GM10248 (cell line): ENCODE measurements around the gene NAA16.

Source experiments
- CTCF ChIA-PET: fragments of 300-600 bp; sonication (Branson Sonifier 250); formaldehyde crosslinking; extraction: SDS; loops from one replicate; lab custom pipeline; 2021; ENCODE audit warnings: antibody characterized with exemption; lab: Yijun Ruan, JAX
- POLR2A ChIA-PET: fragments of 350-650 bp; sonication (Branson Sonifier 250); formaldehyde crosslinking; extraction: SDS; loops from one replicate; lab custom pipeline; 2020; ENCODE audit warnings: antibody characterized with exemption; lab: Yijun Ruan, JAX
- DNase-seq: peaks from one replicate; pipeline ENCODE4 v3.0.0; 2012; ENCODE audit errors: extremely low spot score
- TF ChIP-seq, protein P1 (sequence below): IDR thresholded peaks from 2 replicates; pipeline ENCODE4 v1.5.1; 2012; ENCODE audit warnings: mild to moderate bottlenecking, low read depth; ENCODE audit errors: extremely low read depth, missing control alignments, control extremely low read depth

Gene NAA16

DNA sequence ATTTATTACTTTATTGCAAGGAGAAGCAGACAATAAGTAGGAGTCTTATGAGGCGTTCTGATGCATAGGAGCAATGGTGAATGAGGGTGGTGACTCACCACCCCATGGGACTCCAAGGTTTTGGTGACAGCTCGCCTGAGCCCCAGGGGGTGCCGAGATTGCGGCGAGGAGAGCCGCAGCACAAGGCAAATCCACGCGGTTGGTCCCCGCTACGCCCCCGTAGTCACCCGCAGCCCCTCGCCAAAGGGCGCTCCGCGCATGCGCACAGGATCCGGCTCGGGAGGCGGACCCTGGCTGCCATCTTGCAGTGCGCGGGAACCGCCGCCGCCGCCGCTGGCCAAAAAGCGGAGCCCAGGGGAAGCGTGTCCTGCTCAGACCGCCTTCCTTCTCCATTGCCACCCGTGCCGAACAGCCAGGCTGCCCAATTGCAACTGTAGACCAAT, at the start of gene NAA16:
Gene NAA16 (plus strand): TSS at position 305 of the 443 bp plus-strand sequence. CDS start 262 bp downstream, outside the sequence.
- TF ChIP-seq, protein P1, sequence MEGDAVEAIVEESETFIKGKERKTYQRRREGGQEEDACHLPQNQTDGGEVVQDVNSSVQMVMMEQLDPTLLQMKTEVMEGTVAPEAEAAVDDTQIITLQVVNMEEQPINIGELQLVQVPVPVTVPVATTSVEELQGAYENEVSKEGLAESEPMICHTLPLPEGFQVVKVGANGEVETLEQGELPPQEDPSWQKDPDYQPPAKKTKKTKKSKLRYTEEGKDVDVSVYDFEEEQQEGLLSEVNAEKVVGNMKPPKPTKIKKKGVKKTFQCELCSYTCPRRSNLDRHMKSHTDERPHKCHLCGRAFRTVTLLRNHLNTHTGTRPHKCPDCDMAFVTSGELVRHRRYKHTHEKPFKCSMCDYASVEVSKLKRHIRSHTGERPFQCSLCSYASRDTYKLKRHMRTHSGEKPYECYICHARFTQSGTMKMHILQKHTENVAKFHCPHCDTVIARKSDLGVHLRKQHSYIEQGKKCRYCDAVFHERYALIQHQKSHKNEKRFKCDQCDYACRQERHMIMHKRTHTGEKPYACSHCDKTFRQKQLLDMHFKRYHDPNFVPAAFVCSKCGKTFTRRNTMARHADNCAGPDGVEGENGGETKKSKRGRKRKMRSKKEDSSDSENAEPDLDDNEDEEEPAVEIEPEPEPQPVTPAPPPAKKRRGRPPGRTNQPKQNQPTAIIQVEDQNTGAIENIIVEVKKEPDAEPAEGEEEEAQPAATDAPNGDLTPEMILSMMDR, result no peak
- ChIA-PET CTCF (no interaction called here), POLR2A (no interaction called here)
- DNase-seq, result peak; percentile 97

DNA sequence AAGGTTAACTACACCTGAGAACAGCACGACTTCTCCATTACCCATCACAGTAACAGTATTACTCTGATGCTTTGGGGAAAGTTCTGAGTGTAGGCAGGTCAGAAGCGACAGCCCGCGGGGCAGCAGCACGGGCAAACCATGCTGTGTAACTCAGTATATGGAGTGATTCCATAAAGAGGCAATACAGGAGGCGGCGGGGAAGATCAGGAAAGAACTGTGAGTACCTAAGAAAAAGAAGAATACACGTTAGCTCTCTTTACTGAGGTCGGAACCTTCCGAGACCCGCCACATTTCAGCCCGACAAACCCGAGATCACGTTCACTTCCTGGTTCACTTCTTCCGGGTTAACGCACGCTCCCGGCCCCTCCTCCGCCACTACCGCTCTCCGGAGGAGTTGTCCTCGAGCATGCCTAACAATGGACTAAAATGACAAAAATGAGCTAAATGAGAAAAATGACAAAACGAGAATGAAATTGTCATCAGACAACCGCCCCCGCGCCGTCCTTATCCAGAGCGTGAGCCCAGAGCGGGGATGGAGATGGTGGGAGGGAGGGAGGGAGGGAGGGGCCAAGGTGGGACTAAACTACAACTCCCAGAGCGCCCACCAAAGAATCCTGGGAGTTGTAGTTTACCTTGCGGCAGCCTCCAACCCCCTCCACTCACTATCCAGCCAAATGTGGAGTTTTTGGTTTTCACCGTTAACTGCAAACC, 47.7 kb upstream of the NAA16 start, which contains the start of gene MTRF1:
Gene MTRF1 (minus strand): TSS at position 316 of the 711 bp plus-strand sequence. CDS start 2,669 bp downstream, outside the sequence.
- ChIA-PET POLR2A (no interaction called here), CTCF (interaction anchor here (0.9 to 1.3 kb wide), 2 partner anchors 41 to 66 kb away, joined by 3 read pairs; no protein-coding TSS in a partner anchor)
- TF ChIP-seq, protein P1, result no peak

DNA sequence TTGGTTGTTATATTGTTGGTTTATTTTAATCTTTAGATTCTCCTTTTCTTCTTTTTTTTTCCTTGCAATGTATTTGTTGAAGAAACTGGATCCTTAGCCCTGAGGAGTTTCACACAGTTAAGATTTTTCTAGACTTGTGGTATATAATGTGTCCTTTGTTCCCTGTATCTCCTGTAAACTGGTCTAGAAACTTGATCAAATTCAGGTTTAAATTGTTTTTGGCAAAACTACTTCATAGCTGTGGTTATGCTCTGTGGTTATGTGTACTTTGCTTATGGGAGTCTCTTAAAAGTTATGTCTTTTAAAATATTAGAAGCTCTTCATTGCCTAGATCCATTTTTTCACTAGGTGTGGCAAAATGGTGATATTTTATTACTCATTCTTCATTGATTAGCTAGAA, 44.0 kb upstream of the NAA16 start:
- DNase-seq, result no peak
- POLR2A ChIA-PET, result no interaction called here
- CTCF ChIA-PET, result interaction anchor here (0.8 to 1.5 kb wide), 4 partner anchors 9 to 213 kb away, joined by 3 to 4 read pairs (median 4); no protein-coding TSS in a partner anchor
- TF ChIP-seq, protein P1, result no peak

More for the DNA sequence above, 47.7 kb upstream of the NAA16 start, which contains the start of gene MTRF1:
- peak; percentile 86 for DNase-seq

DNA sequence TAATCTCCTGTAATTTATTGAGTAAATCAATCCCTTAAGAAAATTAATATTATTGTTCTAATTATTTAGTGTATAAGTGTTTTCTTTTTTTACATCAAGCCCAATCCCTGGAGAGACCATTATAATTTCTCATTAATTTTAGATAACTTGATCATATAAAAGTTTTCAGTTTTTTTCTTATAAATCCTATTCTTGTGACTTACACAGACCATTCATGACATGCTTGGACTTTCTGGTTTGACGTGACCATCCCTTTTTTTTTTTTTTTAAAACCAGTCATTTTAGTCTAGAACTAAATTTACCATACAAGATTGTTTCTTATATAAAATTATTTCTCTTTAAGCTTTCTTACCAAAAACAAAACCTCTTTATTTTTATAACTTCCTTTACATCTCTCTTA, 42.3 kb upstream of the NAA16 start:
- POLR2A ChIA-PET, result no interaction called here
- DNase-seq, result no peak
- CTCF ChIA-PET, result interaction anchor here (1.4 kb wide), 1 partner anchor 9 kb away, joined by 3 read pairs; no protein-coding TSS in a partner anchor
- TF ChIP-seq, protein P1, result no peak

DNA sequence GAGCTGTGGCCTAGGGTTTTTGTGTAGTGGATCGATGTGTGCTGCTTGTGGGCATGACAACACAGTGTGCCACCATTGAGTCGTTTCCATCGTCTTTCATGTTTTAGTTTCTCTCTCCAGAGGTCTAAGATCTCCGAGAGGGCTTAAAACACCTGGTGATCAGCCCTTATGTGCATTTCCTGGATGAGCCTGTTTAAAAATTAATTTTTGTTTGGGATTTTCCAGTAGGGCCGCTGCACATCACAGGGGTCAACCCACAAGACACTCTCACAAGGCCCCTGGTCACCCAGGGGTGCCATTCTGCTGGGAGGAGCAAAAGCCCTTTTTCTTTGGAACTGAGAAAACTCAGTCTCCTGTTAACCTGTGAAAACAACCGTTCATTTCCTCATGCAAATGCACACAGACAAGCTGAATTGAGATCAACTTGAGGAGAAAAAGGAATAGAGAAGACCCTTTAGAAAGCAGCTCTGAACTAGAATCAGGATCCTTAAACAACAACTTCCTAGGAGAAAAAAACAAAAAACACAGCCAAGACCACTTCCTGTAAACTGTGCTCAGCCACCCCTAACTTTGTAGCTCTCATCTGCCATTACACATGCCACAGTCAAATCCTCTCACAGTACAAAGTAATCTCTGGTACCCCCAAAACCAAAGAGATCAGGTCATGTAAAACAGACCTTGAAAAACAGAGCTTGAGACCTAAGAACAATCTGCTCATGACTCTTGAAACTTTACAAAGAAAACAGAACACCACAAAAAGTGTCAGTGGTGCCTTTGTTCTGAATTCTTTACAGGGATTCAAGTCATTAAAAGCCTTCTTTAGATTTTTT, 39.4 kb upstream of the NAA16 start:
- DNase-seq, result no peak
- CTCF ChIA-PET, result no interaction called here
- TF ChIP-seq, protein P1, result no peak
- POLR2A ChIA-PET, result no interaction called here

DNA sequence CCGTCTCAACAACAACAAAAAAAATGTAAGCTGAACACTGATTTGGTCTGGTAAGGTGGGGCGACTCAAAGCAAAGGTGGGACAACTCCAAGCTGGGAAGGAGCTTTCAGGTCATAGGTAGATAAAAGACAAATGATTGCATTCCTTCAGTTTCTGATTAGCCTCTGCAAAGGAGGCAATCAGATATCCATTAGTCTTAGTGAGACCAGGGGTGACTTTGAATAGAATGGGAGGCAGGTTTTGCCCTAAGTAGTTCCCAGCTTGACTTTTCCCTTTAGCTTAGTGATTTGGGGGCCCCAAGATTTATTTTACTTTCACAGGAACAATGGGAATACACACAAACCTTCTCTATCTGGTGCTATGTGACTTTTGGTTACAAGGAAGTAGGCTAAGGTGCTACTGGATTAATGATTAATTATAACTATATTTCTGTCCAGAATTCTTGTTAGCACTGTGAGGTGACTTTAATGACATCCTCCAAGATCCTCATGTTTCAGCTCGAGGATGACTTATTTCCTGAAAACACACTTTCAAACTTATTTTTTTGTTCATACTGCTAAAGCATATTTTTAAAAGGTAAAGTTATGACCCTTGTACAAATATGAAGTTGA, 37.1 kb upstream of the NAA16 start:
- TF ChIP-seq, protein P1, result no peak
- ChIA-PET POLR2A (no interaction called here), CTCF (interaction anchor here (1.9 kb wide), 1 partner anchor 8 kb away, joined by 5 read pairs; no protein-coding TSS in a partner anchor)
- DNase-seq, result no peak
